Mesendoderm (in vitro differentiated cells): ENCODE results near the gene PKHD1.

Source experiments
- DNase-seq: peaks from one replicate; pipeline ENCODE4 v3.0.0; 2013
- H2AK5ac ChIP-seq: 2 replicates; pipeline ENCODE4 v1.6.1; 2013; ENCODE audit warnings: low read length, inconsistent platforms
- H2BK120ac ChIP-seq: 2 replicates; pipeline ENCODE4 v1.6.1; 2013; ENCODE audit warnings: low read depth, mild to moderate bottlenecking, low read length, moderate library complexity, mixed read lengths
- H2BK15ac ChIP-seq: replicated peaks from 2 replicates; pipeline ENCODE4 v1.6.1; 2013; ENCODE audit warnings: low read depth, mild to moderate bottlenecking, moderate library complexity
- H2BK5ac ChIP-seq: 2 replicates; pipeline ENCODE4 v1.6.1; 2013; ENCODE audit warnings: low read length, inconsistent platforms
- H3K18ac ChIP-seq: 2 replicates; pipeline ENCODE4 v1.6.1; 2013; ENCODE audit warnings: mild to moderate bottlenecking, low read length, mixed read lengths
- H3K23ac ChIP-seq: one replicate; pipeline ENCODE4 v1.6.1; 2013; ENCODE audit warnings: low read length
- H3K27ac ChIP-seq: 2 replicates; pipeline ENCODE4 v1.5.1; 2013; ENCODE audit warnings: low read depth, mild to moderate bottlenecking, inconsistent platforms, low read length, moderate library complexity
- H3K27me3 ChIP-seq: 2 replicates; pipeline ENCODE4 v1.6.1; 2013; ENCODE audit warnings: low read length, control low read depth, mild to moderate bottlenecking, inconsistent platforms; ENCODE audit not compliant: insufficient read depth, poor library complexity
- H3K36me3 ChIP-seq: 2 replicates; pipeline ENCODE4 v1.6.1; 2013; ENCODE audit warnings: low read length, inconsistent platforms; ENCODE audit not compliant: control insufficient read depth, insufficient read depth
- H3K4ac ChIP-seq: one replicate; pipeline ENCODE4 v1.6.1; 2013; ENCODE audit warnings: low read depth, mild to moderate bottlenecking, low read length, moderate library complexity
- H3K4me1 ChIP-seq: 2 replicates; pipeline ENCODE4 v1.6.1; 2013; ENCODE audit warnings: low read depth, low read length, inconsistent platforms; ENCODE audit not compliant: control insufficient read depth
- H3K4me2 ChIP-seq: 2 replicates; pipeline ENCODE4 v1.6.1; 2013; ENCODE audit warnings: low read length
- H3K4me3 ChIP-seq: 2 replicates; pipeline ENCODE4 v1.5.1; 2013; ENCODE audit warnings: mild to moderate bottlenecking, low read length
- H3K56ac ChIP-seq: one replicate; pipeline ENCODE4 v1.6.1; 2013; ENCODE audit warnings: low read length
- H3K79me1 ChIP-seq: 2 replicates; pipeline ENCODE4 v1.6.1; 2013; ENCODE audit warnings: low read length, inconsistent platforms
- H3K79me2 ChIP-seq: 2 replicates; pipeline ENCODE4 v1.6.1; 2013; ENCODE audit warnings: mild to moderate bottlenecking, low read length; ENCODE audit not compliant: control insufficient read depth, insufficient read depth
- H3K9ac ChIP-seq: 2 replicates; pipeline ENCODE4 v1.6.1; 2013; ENCODE audit warnings: low read length, inconsistent platforms
- H4K5ac ChIP-seq: one replicate; pipeline ENCODE4 v1.6.1; 2013; ENCODE audit warnings: low read length
- H4K8ac ChIP-seq: one replicate; pipeline ENCODE4 v1.6.1; 2013; ENCODE audit warnings: low read depth, mild to moderate bottlenecking, control low read depth, low read length, moderate library complexity
- WGBS: extraction: QIAGEN DNeasy Blood & Tissue Kit; methylation state at CpG from one replicate; pipeline ENCODE4 v1.1.7; 2013; ENCODE audit warnings: low lambda C conversion rate, missing lambda C conversion rate; ENCODE audit not compliant: insufficient coverage; ENCODE audit errors: extremely low coverage; 5-methylcytosine and 5-hydroxymethylcytosine counted together

Gene PKHD1

GRCh38 chr6:52115145-52115741 lies 27.8 kb upstream of the PKHD1 start:
- Histone ChIP-seq H3K27me3 (no peaks in the 10 kb centered on the region), H3K9ac (no peak overlapping the region), H3K4me2 (no peak overlapping the region), H3K4ac (no peak overlapping the region), H4K8ac (no peak overlapping the region), H2BK120ac (no peak overlapping the region), H3K4me3 (no peak overlapping the region), H2AK5ac (no peak overlapping the region), H3K18ac (no peak overlapping the region), H3K36me3 (no peaks in the 10 kb centered on the region), H3K23ac (no peak overlapping the region), H3K27ac (no peak overlapping the region), H3K4me1 (no peaks in the 10 kb centered on the region), H2BK5ac (no peak overlapping the region), H3K56ac (no peak overlapping the region), H4K5ac (no peak overlapping the region), H2BK15ac (no peak overlapping the region), H3K79me1 (no peaks in the 10 kb centered on the region), H3K79me2 (no peaks in the 10 kb centered on the region)
- DNase-seq, result no peak
- WGBS, result no CpG with 5 or more reads among the region's 3 CpGs

GRCh38 chr6:52109171-52109571 lies 21.8 kb upstream of the PKHD1 start:
- Histone ChIP-seq H4K5ac (no peak overlapping the region), H3K4me1 (no peaks in the 10 kb centered on the region), H3K79me2 (no peaks in the 10 kb centered on the region), H2BK120ac (no peak overlapping the region), H2AK5ac (no peak overlapping the region), H3K56ac (no peak overlapping the region), H2BK15ac (no peak overlapping the region), H3K23ac (no peak overlapping the region), H3K36me3 (no peaks in the 10 kb centered on the region), H3K27ac (no peak overlapping the region), H2BK5ac (no peak overlapping the region), H3K4ac (no peak overlapping the region), H3K9ac (no peak overlapping the region), H4K8ac (no peak overlapping the region), H3K79me1 (no peaks in the 10 kb centered on the region), H3K18ac (no peak overlapping the region), H3K4me2 (no peak overlapping the region), H3K27me3 (no peaks in the 10 kb centered on the region), H3K4me3 (no peak overlapping the region)
- DNase-seq, result no peak
- WGBS, result no CpG with 5 or more reads among the region's 2 CpGs

- Histone ChIP-seq H3K36me3 (no peaks in the 10 kb centered on the region), H3K27me3 (no peaks in the 10 kb centered on the region), H3K4ac (no peak overlapping the region), H3K4me3 (no peak overlapping the region), H3K4me2 (no peak overlapping the region), H3K23ac (no peak overlapping the region), H3K4me1 (no peaks in the 10 kb centered on the region), H4K5ac (no peak overlapping the region), H4K8ac (no peak overlapping the region), H3K9ac (no peak overlapping the region), H3K18ac (no peak overlapping the region), H2AK5ac (no peak overlapping the region), H3K27ac (no peak overlapping the region), H3K56ac (peak overlapping the region; percentile 25), H2BK5ac (no peak overlapping the region), H2BK15ac (no peak overlapping the region), H3K79me2 (no peaks in the 10 kb centered on the region), H2BK120ac (no peak overlapping the region), H3K79me1 (no peaks in the 10 kb centered on the region)
- no CpG with 5 or more reads among the region's 4 CpGs for WGBS
- DNase-seq, result peak; percentile 55
Observed at GRCh38 chr6:52108128-52108527, 20.7 kb upstream of the PKHD1 start.

GRCh38 chr6:52106994-52107393 lies 19.6 kb upstream of the PKHD1 start:
- Histone ChIP-seq H3K79me2 (no peaks in the 10 kb centered on the region), H3K18ac (no peak overlapping the region), H3K23ac (no peak overlapping the region), H3K27ac (no peak overlapping the region), H3K4me3 (no peak overlapping the region), H4K8ac (no peak overlapping the region), H3K79me1 (no peaks in the 10 kb centered on the region), H4K5ac (no peak overlapping the region), H2BK15ac (no peak overlapping the region), H3K36me3 (no peaks in the 10 kb centered on the region), H3K4me2 (no peak overlapping the region), H3K56ac (no peak overlapping the region), H3K27me3 (no peaks in the 10 kb centered on the region), H3K4me1 (no peaks in the 10 kb centered on the region), H2BK120ac (no peak overlapping the region), H2AK5ac (no peak overlapping the region), H2BK5ac (no peak overlapping the region), H3K4ac (no peak overlapping the region), H3K9ac (no peak overlapping the region)
- no peak for DNase-seq

GRCh38 chr6:52104979-52105378 lies 17.6 kb upstream of the PKHD1 start:
- Histone ChIP-seq H3K23ac (no peak overlapping the region), H2BK15ac (no peak overlapping the region), H4K5ac (no peak overlapping the region), H3K27ac (no peak overlapping the region), H3K79me1 (no peaks in the 10 kb centered on the region), H3K27me3 (no peaks in the 10 kb centered on the region), H3K56ac (no peak overlapping the region), H3K4me1 (no peaks in the 10 kb centered on the region), H3K79me2 (no peaks in the 10 kb centered on the region), H2BK120ac (no peak overlapping the region), H2AK5ac (no peak overlapping the region), H3K36me3 (no peaks in the 10 kb centered on the region), H3K4me3 (no peak overlapping the region), H3K18ac (no peak overlapping the region), H3K9ac (no peak overlapping the region), H3K4me2 (no peak overlapping the region), H2BK5ac (no peak overlapping the region), H4K8ac (no peak overlapping the region), H3K4ac (no peak overlapping the region)
- DNase-seq, result no peak
- WGBS, result no CpG with 5 or more reads among the region's 4 CpGs

- no peaks in the 10 kb centered on the region for H3K4me1 ChIP-seq
- no CpG with 5 or more reads among the region's 2 CpGs for WGBS
- H3K4me3 ChIP-seq, result no peak overlapping the region
- H2BK15ac ChIP-seq, result no peak overlapping the region
- H2AK5ac ChIP-seq, result no peak overlapping the region
- H3K36me3 ChIP-seq, result no peaks in the 10 kb centered on the region
- H3K79me1 ChIP-seq, result no peaks in the 10 kb centered on the region
- H3K18ac ChIP-seq, result no peak overlapping the region
- no peak overlapping the region for H3K56ac ChIP-seq
- no peak overlapping the region for H3K4me2 ChIP-seq
- H3K27me3 ChIP-seq, result no peaks in the 10 kb centered on the region
- DNase-seq, result no peak
- no peaks in the 10 kb centered on the region for H3K79me2 ChIP-seq
- no peak overlapping the region for H3K27ac ChIP-seq
- no peak overlapping the region for H2BK5ac ChIP-seq
- H4K8ac ChIP-seq, result no peak overlapping the region
- H2BK120ac ChIP-seq, result no peak overlapping the region
- H4K5ac ChIP-seq, result no peak overlapping the region
- H3K23ac ChIP-seq, result no peak overlapping the region
- H3K9ac ChIP-seq, result no peak overlapping the region
- H3K4ac ChIP-seq, result no peak overlapping the region
Observed at GRCh38 chr6:52103623-52104022, 16.2 kb upstream of the PKHD1 start.
